HCT116 (cell line): ENCODE data around the gene GSK3A. TPM values are rescaled to one million over a fixed set of nuclear protein-coding genes. Genes with fewer than 3 reads are reported as not detected.

ENCODE experiments used
- ATAC-seq: fragments of 200-7000 bp; cut with Tn5 transposase; 2 replicates; pipeline ENCODE4 v1.9.1; 2020; ENCODE audit warnings: mild to moderate bottlenecking, moderate library complexity
- BruUV-seq: library from RNA; stranded (reverse); fragments of 400-500 nt; replicated peaks from 2 replicates; lab custom pipeline; 2021; lab: Mats Ljungman, UMichigan
- CTCF ChIA-PET: fragments of 300-600 bp; sonication (Branson Sonifier 250); formaldehyde crosslinking; loops from one replicate; lab custom pipeline; 2021; ENCODE audit warnings: antibody characterized with exemption; lab: Charles Lee
- POLR2A ChIA-PET: fragments of 300-600, 350-600 bp; sonication (Branson Sonifier 250); formaldehyde crosslinking; loops from one replicate; lab custom pipeline; 2021; ENCODE audit warnings: antibody characterized with exemption; lab: Charles Lee
- RAD21 ChIA-PET, 2 experiments: fragments of 300-600 bp; sonication (Branson Sonifier 250); formaldehyde crosslinking; loops; one replicate each; lab custom pipeline; 2023; ENCODE audit warnings: low total read pairs in 2 of 2; ENCODE audit not compliant: uncharacterized antibody in 2 of 2, unreplicated experiment in 2 of 2, low non-redundant PET in 1 of 2; lab: Charles Lee
- DNase-seq: peaks from one replicate; pipeline ENCODE4 v3.0.0-alpha.2; 2010; ENCODE audit warnings: low read depth, low spot score
- H2AFZ ChIP-seq: fragments of 200-600 bp; shearing (Covaris generic), sonication (generic); 2 replicates; pipeline ENCODE4 v1.6.1; 2017; ENCODE audit warnings: low read depth, mixed run types, mixed read lengths, antibody characterized with exemption, low read length; ENCODE audit not compliant: poor library complexity, severe bottlenecking
- H3K27ac ChIP-seq: 2 replicates; pipeline ENCODE4 v1.5.1; 2012; ENCODE audit warnings: low read depth, low read length
- H3K27me3 ChIP-seq: fragments of 200-600 bp; sonication (generic); 2 replicates; pipeline ENCODE4 v1.6.1; 2016; ENCODE audit warnings: mixed run types, low read length, mixed read lengths; ENCODE audit not compliant: insufficient read depth
- H3K36me3 ChIP-seq, 2 experiments: fragments of 200-500 bp in 1 of 2; fragments of 200-600 bp in 1 of 2; sonication (Bioruptor generic) in 1 of 2; sonication (generic) in 1 of 2; 2 replicates each; pipeline versions ENCODE4 v1.5.1 to v1.6.1; 2014 to 2016; ENCODE audit warnings: low read length in 2 of 2, inconsistent platforms in 1 of 2, mixed read lengths in 1 of 2, mixed run types in 1 of 2; ENCODE audit not compliant: insufficient read depth in 2 of 2, control insufficient read depth in 1 of 2
- H3K4me1 ChIP-seq, 2 experiments: fragments of 200-600 bp in 1 of 2; sonication (generic) in 1 of 2; 2 replicates each; pipeline versions ENCODE4 v1.5.1 to v1.6.1; 2012 to 2017; ENCODE audit warnings: low read length in 2 of 2, inconsistent platforms in 1 of 2, mild to moderate bottlenecking in 1 of 2, mixed read lengths in 1 of 2, mixed run types in 1 of 2, moderate library complexity in 1 of 2; ENCODE audit not compliant: insufficient read depth in 2 of 2, control insufficient read depth in 1 of 2
- H3K4me2 ChIP-seq: fragments of 200-600 bp; sonication (generic); 2 replicates; pipeline ENCODE4 v1.6.1; 2017; ENCODE audit warnings: mixed run types, low read length, mixed read lengths
- H3K4me3 ChIP-seq, 2 experiments: fragments of 200-600 bp in 1 of 2; sonication (generic) in 1 of 2; replicated peaks in 1 of 2; 2 replicates each; pipeline ENCODE4 v1.5.1; 2011 to 2016; ENCODE audit warnings: low read length in 2 of 2, control low read depth in 1 of 2, low read depth in 1 of 2, mild to moderate bottlenecking in 1 of 2, mixed read lengths in 1 of 2, mixed run types in 1 of 2
- H3K79me2 ChIP-seq: fragments of 200-600 bp; sonication (generic); 2 replicates; pipeline ENCODE4 v1.6.1; 2017; ENCODE audit warnings: mild to moderate bottlenecking, mixed run types, low read length, moderate library complexity, mixed read lengths; ENCODE audit not compliant: insufficient read depth
- H3K9ac ChIP-seq: fragments of 200-600 bp; sonication (generic); 2 replicates; pipeline ENCODE4 v1.6.1; 2016; ENCODE audit warnings: low read length, mixed read lengths
- H3K9me2 ChIP-seq: fragments of 200-600 bp; sonication (generic), shearing (Covaris generic); 2 replicates; pipeline ENCODE4 v1.6.1; 2017; ENCODE audit warnings: mixed run types, mild to moderate bottlenecking, moderate library complexity; ENCODE audit not compliant: insufficient read depth
- H3K9me3 ChIP-seq, 2 experiments: fragments of 200-500 bp in 1 of 2; fragments of 200-600 bp in 1 of 2; sonication (Bioruptor generic) in 1 of 2; sonication (generic) in 1 of 2; 2 replicates each; pipeline ENCODE4 v1.6.1; 2014 to 2017; ENCODE audit warnings: low read length in 2 of 2, mixed read lengths in 2 of 2, inconsistent platforms in 1 of 2, low read depth in 1 of 2, mild to moderate bottlenecking in 1 of 2, mixed run types in 1 of 2, moderate library complexity in 1 of 2; ENCODE audit not compliant: control insufficient read depth in 1 of 2, insufficient read depth in 1 of 2
- H4K20me1 ChIP-seq: fragments of 200-600 bp; sonication (generic), shearing (Covaris generic); 2 replicates; pipeline ENCODE4 v1.6.1; 2017; ENCODE audit warnings: mixed run types, mild to moderate bottlenecking, moderate library complexity; ENCODE audit not compliant: insufficient read depth
- CBX3 ChIP-seq: IDR thresholded peaks from 2 replicates; pipeline ENCODE4 v1.6.1; 2012; ENCODE audit warnings: low read depth
- CEBPB ChIP-seq: IDR thresholded peaks from 2 replicates; pipeline ENCODE4 v1.6.1; 2012; ENCODE audit warnings: low read depth
- ELF1 ChIP-seq: IDR thresholded peaks from 2 replicates; pipeline ENCODE4 v1.6.1; 2012; ENCODE audit warnings: low read depth, borderline replicate concordance
- EZH2 ChIP-seq: fragments of 200-600 bp; sonication (generic); IDR thresholded peaks from 2 replicates; pipeline ENCODE4 v1.6.1; 2017; ENCODE audit warnings: antibody characterized with exemption, mixed run types
- FOSL1 ChIP-seq: IDR thresholded peaks from 2 replicates; pipeline ENCODE4 v1.6.1; 2012; ENCODE audit warnings: low read depth
- JUND ChIP-seq: IDR thresholded peaks from 2 replicates; pipeline ENCODE4 v1.6.1; 2012
- MAX ChIP-seq: IDR thresholded peaks from 2 replicates; pipeline ENCODE4 v1.6.1; 2012
- SIN3A ChIP-seq: IDR thresholded peaks from 2 replicates; pipeline ENCODE4 v1.6.1; 2012; ENCODE audit warnings: low read depth
- SP1 ChIP-seq: IDR thresholded peaks from 2 replicates; pipeline ENCODE4 v1.6.1; 2012; ENCODE audit warnings: low read depth
- SRF ChIP-seq: IDR thresholded peaks from 2 replicates; pipeline ENCODE4 v1.6.1; 2012; ENCODE audit warnings: low read depth
- ZNF274 ChIP-seq: fragments of 200-500 bp; sonication (Bioruptor generic); IDR thresholded peaks from 2 replicates; pipeline ENCODE4 v1.6.1; 2014; ENCODE audit warnings: mild to moderate bottlenecking, low read depth, low read length, inconsistent platforms
- intact Hi-C: fragments of 100-400 bp; cut with micrococcal nuclease; formaldehyde crosslinking; loops from 2 replicates; pipeline ENCODE4 v1.10.0; 2022
- total RNA-seq: library from RNA; stranded (reverse); gene quantifications from one replicate; pipeline ENCODE4 v1.2.1, GENCODE V29; 2021; ENCODE audit not compliant: unreplicated experiment

Gene GSK3A
- total RNA-seq, 1 experiment from 2014 or later = 57.2 TPM

- no peaks in the 10 kb centered on the region for H3K9me3 ChIP-seq
- ATAC-seq (no peak), DNase-seq (no peak)
- no peaks in the 10 kb centered on the region for H3K9me2 ChIP-seq
- ChIA-PET RAD21 (no interaction called here), CTCF (no interaction called here), POLR2A (interaction anchor here (1.0 to 1.8 kb wide), 2 partner anchors 10 kb away, joined by 8 to 16 read pairs; partner anchors contain the start of gene GSK3A)
- peaks cover 54% of the 10 kb centered on the region for H3K79me2 ChIP-seq
- BruUV-seq = TSS peak; percentile 42
- TF ChIP-seq EZH2 = no peak
- TF ChIP-seq SIN3A = no peak
- no peak for TF ChIP-seq CBX3
- no peak for TF ChIP-seq CEBPB
- TF ChIP-seq MAX = no peak
- TF ChIP-seq SRF = no peak
- no peak for TF ChIP-seq ELF1
- TF ChIP-seq SP1 = no peak
- no peak for TF ChIP-seq ZNF274
- TF ChIP-seq FOSL1 = no peak
- TF ChIP-seq JUND = no peak
- H4K20me1 ChIP-seq = peaks cover 3% of the 10 kb centered on the region; the same call in 1 of the 2 replicates
- peak overlapping the region; percentile 94 for H3K4me2 ChIP-seq
- H3K27ac ChIP-seq = peak overlapping the region; percentile 91
- intact Hi-C loops = no loop called here
- peak overlapping the region; percentile 83 to 96 for H3K4me3 ChIP-seq
- peaks cover 0 to 7% of the 10 kb centered on the region in 2 experiments; a peak in 2 of 4 replicates for H3K36me3 ChIP-seq
- peak overlapping the region; percentile 87 for H3K9ac ChIP-seq
- H2AFZ ChIP-seq = no peak overlapping the region
- peaks cover 25 to 47% of the 10 kb centered on the region in 2 experiments for H3K4me1 ChIP-seq
- no peaks in the 10 kb centered on the region for H3K27me3 ChIP-seq
Measured at GRCh38 chr19:42252365-42253244, 10.2 kb upstream of the GSK3A start.
